ENCODE results near the gene BYSL.

Gene BYSL

GRCh38 chr6:41947581-41948220 lies 26.4 kb downstream of the BYSL start:
- no peaks in the 10 kb centered on the region for H3K27me3 ChIP-seq (ENCODE audit: insufficient read depth, poor library complexity, severe bottlenecking)
- DNase-seq (ENCODE audit: low read depth in 1 of 2, low spot score in 1 of 2) = no peak
- TF ChIP-seq POLR2AphosphoS5 (IDR thresholded peaks at IDR 0.05; ENCODE audit: low read depth) (no peak), SPI1 (IDR thresholded peaks at IDR 0.05; ENCODE audit: borderline replicate concordance, low read depth) (no peak), GABPA (IDR thresholded peaks at IDR 0.05; ENCODE audit: low read depth) (no peak)
- TF ChIP-seq, protein P1, sequence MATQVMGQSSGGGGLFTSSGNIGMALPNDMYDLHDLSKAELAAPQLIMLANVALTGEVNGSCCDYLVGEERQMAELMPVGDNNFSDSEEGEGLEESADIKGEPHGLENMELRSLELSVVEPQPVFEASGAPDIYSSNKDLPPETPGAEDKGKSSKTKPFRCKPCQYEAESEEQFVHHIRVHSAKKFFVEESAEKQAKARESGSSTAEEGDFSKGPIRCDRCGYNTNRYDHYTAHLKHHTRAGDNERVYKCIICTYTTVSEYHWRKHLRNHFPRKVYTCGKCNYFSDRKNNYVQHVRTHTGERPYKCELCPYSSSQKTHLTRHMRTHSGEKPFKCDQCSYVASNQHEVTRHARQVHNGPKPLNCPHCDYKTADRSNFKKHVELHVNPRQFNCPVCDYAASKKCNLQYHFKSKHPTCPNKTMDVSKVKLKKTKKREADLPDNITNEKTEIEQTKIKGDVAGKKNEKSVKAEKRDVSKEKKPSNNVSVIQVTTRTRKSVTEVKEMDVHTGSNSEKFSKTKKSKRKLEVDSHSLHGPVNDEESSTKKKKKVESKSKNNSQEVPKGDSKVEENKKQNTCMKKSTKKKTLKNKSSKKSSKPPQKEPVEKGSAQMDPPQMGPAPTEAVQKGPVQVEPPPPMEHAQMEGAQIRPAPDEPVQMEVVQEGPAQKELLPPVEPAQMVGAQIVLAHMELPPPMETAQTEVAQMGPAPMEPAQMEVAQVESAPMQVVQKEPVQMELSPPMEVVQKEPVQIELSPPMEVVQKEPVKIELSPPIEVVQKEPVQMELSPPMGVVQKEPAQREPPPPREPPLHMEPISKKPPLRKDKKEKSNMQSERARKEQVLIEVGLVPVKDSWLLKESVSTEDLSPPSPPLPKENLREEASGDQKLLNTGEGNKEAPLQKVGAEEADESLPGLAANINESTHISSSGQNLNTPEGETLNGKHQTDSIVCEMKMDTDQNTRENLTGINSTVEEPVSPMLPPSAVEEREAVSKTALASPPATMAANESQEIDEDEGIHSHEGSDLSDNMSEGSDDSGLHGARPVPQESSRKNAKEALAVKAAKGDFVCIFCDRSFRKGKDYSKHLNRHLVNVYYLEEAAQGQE (IDR thresholded peaks at IDR 0.05; ENCODE audit: insufficient replicate concordance, low read depth) = no peak
- TF ChIP-seq, protein P2, sequence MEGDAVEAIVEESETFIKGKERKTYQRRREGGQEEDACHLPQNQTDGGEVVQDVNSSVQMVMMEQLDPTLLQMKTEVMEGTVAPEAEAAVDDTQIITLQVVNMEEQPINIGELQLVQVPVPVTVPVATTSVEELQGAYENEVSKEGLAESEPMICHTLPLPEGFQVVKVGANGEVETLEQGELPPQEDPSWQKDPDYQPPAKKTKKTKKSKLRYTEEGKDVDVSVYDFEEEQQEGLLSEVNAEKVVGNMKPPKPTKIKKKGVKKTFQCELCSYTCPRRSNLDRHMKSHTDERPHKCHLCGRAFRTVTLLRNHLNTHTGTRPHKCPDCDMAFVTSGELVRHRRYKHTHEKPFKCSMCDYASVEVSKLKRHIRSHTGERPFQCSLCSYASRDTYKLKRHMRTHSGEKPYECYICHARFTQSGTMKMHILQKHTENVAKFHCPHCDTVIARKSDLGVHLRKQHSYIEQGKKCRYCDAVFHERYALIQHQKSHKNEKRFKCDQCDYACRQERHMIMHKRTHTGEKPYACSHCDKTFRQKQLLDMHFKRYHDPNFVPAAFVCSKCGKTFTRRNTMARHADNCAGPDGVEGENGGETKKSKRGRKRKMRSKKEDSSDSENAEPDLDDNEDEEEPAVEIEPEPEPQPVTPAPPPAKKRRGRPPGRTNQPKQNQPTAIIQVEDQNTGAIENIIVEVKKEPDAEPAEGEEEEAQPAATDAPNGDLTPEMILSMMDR (IDR thresholded peaks at IDR 0.05; ENCODE audit: insufficient read depth, low read length) = no peak
- H3K27ac ChIP-seq (replicated peaks) = no peak overlapping the region
- H3K4me3 ChIP-seq (replicated peaks; ENCODE audit: insufficient read depth, low read length) = no peak overlapping the region

GRCh38 chr6:41954668-41955067 lies 33.4 kb downstream of the BYSL start:
- H3K27me3 ChIP-seq (ENCODE audit: insufficient read depth, poor library complexity, severe bottlenecking) = no peaks in the 10 kb centered on the region
- DNase-seq (ENCODE audit: low read depth in 1 of 2, low spot score in 1 of 2) = no peak
- H3K27ac ChIP-seq (replicated peaks) = no peak overlapping the region
- no peak for TF ChIP-seq POLR2AphosphoS5 (IDR thresholded peaks at IDR 0.05; ENCODE audit: low read depth)
- no peak for TF ChIP-seq SPI1 (IDR thresholded peaks at IDR 0.05; ENCODE audit: borderline replicate concordance, low read depth)
- TF ChIP-seq, protein P2 (IDR thresholded peaks at IDR 0.05; ENCODE audit: insufficient read depth, low read length) = no peak
- TF ChIP-seq GABPA (IDR thresholded peaks at IDR 0.05; ENCODE audit: low read depth) = no peak
- TF ChIP-seq, protein P1 (IDR thresholded peaks at IDR 0.05; ENCODE audit: insufficient replicate concordance, low read depth) = no peak
- H3K4me3 ChIP-seq (replicated peaks; ENCODE audit: insufficient read depth, low read length) = no peak overlapping the region

DNA sequence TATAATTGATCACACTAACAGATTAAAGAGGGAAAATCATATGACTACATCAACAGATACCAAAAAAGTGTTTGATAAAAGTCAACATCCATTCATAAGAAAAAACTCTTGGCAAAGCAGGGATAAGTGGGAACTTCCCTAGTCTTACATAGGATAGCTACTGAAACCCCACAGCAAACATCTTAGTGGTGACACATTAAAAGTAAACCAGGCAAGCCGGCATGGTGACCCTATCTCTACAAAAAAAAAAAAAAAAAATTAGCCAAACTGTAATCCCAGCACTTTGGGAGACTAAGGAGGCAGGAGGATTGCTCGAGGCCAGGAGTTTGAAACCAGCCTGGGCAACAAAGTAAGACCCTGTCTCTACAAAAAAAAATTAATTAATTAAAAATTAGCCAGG lies 34.1 kb downstream of the BYSL start:
- Histone ChIP-seq H3K27me3 (ENCODE audit: insufficient read depth, poor library complexity, severe bottlenecking) (no peaks in the 10 kb centered on the region), H3K4me3 (replicated peaks; ENCODE audit: insufficient read depth, low read length) (no peak overlapping the region), H3K27ac (replicated peaks) (no peak overlapping the region)
- no peak for DNase-seq (ENCODE audit: low read depth in 1 of 2, low spot score in 1 of 2)
- TF ChIP-seq, protein P2 (IDR thresholded peaks at IDR 0.05; ENCODE audit: insufficient read depth, low read length) = no peak
- TF ChIP-seq POLR2AphosphoS5 (IDR thresholded peaks at IDR 0.05; ENCODE audit: low read depth) (no peak), SPI1 (IDR thresholded peaks at IDR 0.05; ENCODE audit: borderline replicate concordance, low read depth) (no peak), GABPA (IDR thresholded peaks at IDR 0.05; ENCODE audit: low read depth) (no peak)
- TF ChIP-seq, protein P1 (IDR thresholded peaks at IDR 0.05; ENCODE audit: insufficient replicate concordance, low read depth) = no peak
